Stomach (tissue), 4 donors: Measurements from ENCODE around the gene OR2M7.

ENCODE experiments used
- CTCF ChIP-seq, 7 experiments: fragments of 450-650 bp in 4 of 7; fragments of 200-600 bp in 3 of 7; sonication (generic) in 3 of 7; IDR thresholded peaks; one replicate each; pipeline ENCODE4 v1.5.1; 2016 to 2019; ENCODE audit warnings: antibody characterized with exemption in 7 of 7, control low read depth in 2 of 7, mild to moderate bottlenecking in 1 of 7
- EP300 ChIP-seq: sonication (generic); formaldehyde crosslinking; IDR thresholded peaks from one replicate; pipeline ENCODE4 v1.6.1; 2017; ENCODE audit warnings: antibody characterized with exemption
- POLR2A ChIP-seq, 4 donors: fragments of 450-650 bp; IDR thresholded peaks; one replicate each; pipeline ENCODE4 v1.6.1; 2016; ENCODE audit warnings: antibody characterized with exemption in 4 of 4, control low read depth in 2 of 4, mild to moderate bottlenecking in 1 of 4, moderate library complexity in 1 of 4
- POLR2AphosphoS5 ChIP-seq, 3 donors: sonication (generic); formaldehyde crosslinking; IDR thresholded peaks; one replicate each; pipeline ENCODE4 v1.6.1; 2016; ENCODE audit warnings: antibody characterized with exemption in 3 of 3

- TF ChIP-seq EP300 (no peak), POLR2A (IDR thresholded peaks at IDR 0.05) (no peak), CTCF (IDR thresholded peaks at IDR 0.05) (no peak), POLR2AphosphoS5 (IDR thresholded peaks at IDR 0.05) (no peak)
Observed at GRCh38 chr1:248288391-248288790, 36.0 kb downstream of the OR2M7 start.
